CD4-positive, alpha-beta T cell (primary cell): ENCODE data around the gene UBA1. TPM values are rescaled to one million over a fixed set of nuclear protein-coding genes. Genes with fewer than 3 reads are reported as not detected.

Experiments
- ATAC-seq: fragments of 200-7000 bp; cut with Tn5 transposase; one replicate; pipeline ENCODE4 v1.10.0; 2022; ENCODE audit warnings: mild to moderate bottlenecking; ENCODE audit not compliant: poor library complexity
- CTCF ChIA-PET: fragments of 350-600 bp; sonication (Branson Sonifier 250); formaldehyde crosslinking; loops from one replicate; lab custom pipeline; 2021; ENCODE audit warnings: antibody characterized with exemption, inconsistent platforms; lab: Charles Lee
- POLR2A ChIA-PET: fragments of 350-600 bp; sonication (Branson Sonifier 250); formaldehyde crosslinking; loops from one replicate; lab custom pipeline; 2021; ENCODE audit warnings: antibody characterized with exemption, inconsistent platforms; lab: Charles Lee
- DNase-seq, 14 experiments: peaks; one replicate each; pipeline ENCODE4 v3.0.0-alpha.2; 2013 to 2020; ENCODE audit warnings: mixed read lengths in 2 of 14
- H3K27ac ChIP-seq, 2 donors: one replicate each; pipeline versions ENCODE4 v1.5.1 to v1.7.0; 2013; ENCODE audit warnings: low read length in 2 of 2, low read depth in 1 of 2, mild to moderate bottlenecking in 1 of 2
- H3K27me3 ChIP-seq, 2 experiments: 1 replicate in 1 of 2; 2 replicates in 1 of 2; pipeline versions ENCODE4 v1.6.1 to v1.7.0; 2013; ENCODE audit warnings: low read length in 2 of 2, control low read depth in 1 of 2, mild to moderate bottlenecking in 1 of 2, moderate library complexity in 1 of 2; ENCODE audit not compliant: insufficient read depth in 2 of 2, control insufficient read depth in 1 of 2
- H3K36me3 ChIP-seq: one replicate; pipeline ENCODE4 v1.6.1; 2013; ENCODE audit warnings: low read length, control low read depth; ENCODE audit not compliant: insufficient read depth
- H3K4me1 ChIP-seq: one replicate; pipeline ENCODE4 v1.6.1; 2013; ENCODE audit warnings: low read length, control low read depth; ENCODE audit not compliant: insufficient read depth
- H3K4me3 ChIP-seq: one replicate; pipeline ENCODE4 v1.5.1; 2013; ENCODE audit warnings: mild to moderate bottlenecking, low read length, moderate library complexity
- H3K9me3 ChIP-seq, 2 experiments: 1 replicate in 1 of 2; 2 replicates in 1 of 2; pipeline versions ENCODE4 v1.6.1 to v1.7.0; 2013; ENCODE audit warnings: low read length in 2 of 2, mild to moderate bottlenecking in 2 of 2, control low read depth in 1 of 2, moderate library complexity in 1 of 2; ENCODE audit not compliant: control insufficient read depth in 1 of 2, insufficient read depth in 1 of 2
- H3K27ac Mint-ChIP-seq: one replicate; pipeline ENCODE4 v1.8.0; 2020; ENCODE audit warnings: mixed read lengths
- H3K27me3 Mint-ChIP-seq: one replicate; pipeline ENCODE4 v1.8.0; 2021; ENCODE audit warnings: mixed read lengths
- H3K36me3 Mint-ChIP-seq: one replicate; pipeline ENCODE4 v1.8.0; 2021; ENCODE audit warnings: low read depth, mixed read lengths
- H3K4me1 Mint-ChIP-seq: one replicate; pipeline ENCODE4 v1.8.0; 2021; ENCODE audit warnings: low read depth, mixed read lengths
- H3K4me3 Mint-ChIP-seq: one replicate; pipeline ENCODE4 v1.8.0; 2020; ENCODE audit warnings: mild to moderate bottlenecking, mixed read lengths
- H3K9me3 Mint-ChIP-seq: one replicate; pipeline ENCODE4 v1.8.0; 2020; ENCODE audit warnings: mixed read lengths
- intact Hi-C, 2 experiments: fragments of 100-400 bp; cut with DNase I in 1 of 2; cut with micrococcal nuclease in 1 of 2; formaldehyde crosslinking; loops; one replicate each; pipeline versions ENCODE4 v1.15.1 to v1.9.0; 2023 to 2025; cut with DNase I, micrococcal nuclease
- total RNA-seq, 174 experiments: library from RNA in 2 of 174; stranded (reverse) in 2 of 174; gene quantifications; one replicate each; pipeline ENCODE4 v1.2.3 and lab custom pipeline; 2021 to 2026
- TF ChIP-seq, protein P1 (sequence below): fragments of 200-600 bp; IDR thresholded peaks from one replicate; pipeline ENCODE4 v1.8.0; 2022; ENCODE audit warnings: antibody characterized with exemption, mild to moderate bottlenecking

Gene UBA1
- total RNA-seq, 2 experiments from 2014 or later: 70.0 to 72.1 TPM

GRCh38 chrX:47202316-47202715, 8.7 kb downstream of the UBA1 start:
- ATAC-seq: no peak
- CTCF ChIA-PET: interaction anchor here (0.8 kb wide), 1 partner anchor 13 kb away, joined by 3 read pairs; no protein-coding TSS in a partner anchor
- Mint-ChIP-seq H3K27ac (no peak overlapping the region), H3K27me3 (no peaks in the 10 kb centered on the region), H3K4me3 (no peak overlapping the region), H3K36me3 (peaks cover 84% of the 10 kb centered on the region), H3K9me3 (no peaks in the 10 kb centered on the region), H3K4me1 (peaks cover 8% of the 10 kb centered on the region)
- H3K9me3 ChIP-seq: no peaks in the 10 kb centered on the region
- no peaks in the 10 kb centered on the region for H3K27me3 ChIP-seq
- DNase-seq: no peak
- no peak overlapping the region for H3K27ac ChIP-seq
- TF ChIP-seq, protein P1, sequence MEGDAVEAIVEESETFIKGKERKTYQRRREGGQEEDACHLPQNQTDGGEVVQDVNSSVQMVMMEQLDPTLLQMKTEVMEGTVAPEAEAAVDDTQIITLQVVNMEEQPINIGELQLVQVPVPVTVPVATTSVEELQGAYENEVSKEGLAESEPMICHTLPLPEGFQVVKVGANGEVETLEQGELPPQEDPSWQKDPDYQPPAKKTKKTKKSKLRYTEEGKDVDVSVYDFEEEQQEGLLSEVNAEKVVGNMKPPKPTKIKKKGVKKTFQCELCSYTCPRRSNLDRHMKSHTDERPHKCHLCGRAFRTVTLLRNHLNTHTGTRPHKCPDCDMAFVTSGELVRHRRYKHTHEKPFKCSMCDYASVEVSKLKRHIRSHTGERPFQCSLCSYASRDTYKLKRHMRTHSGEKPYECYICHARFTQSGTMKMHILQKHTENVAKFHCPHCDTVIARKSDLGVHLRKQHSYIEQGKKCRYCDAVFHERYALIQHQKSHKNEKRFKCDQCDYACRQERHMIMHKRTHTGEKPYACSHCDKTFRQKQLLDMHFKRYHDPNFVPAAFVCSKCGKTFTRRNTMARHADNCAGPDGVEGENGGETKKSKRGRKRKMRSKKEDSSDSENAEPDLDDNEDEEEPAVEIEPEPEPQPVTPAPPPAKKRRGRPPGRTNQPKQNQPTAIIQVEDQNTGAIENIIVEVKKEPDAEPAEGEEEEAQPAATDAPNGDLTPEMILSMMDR: no peak
- no peak overlapping the region for H3K4me3 ChIP-seq
- intact Hi-C loops: no loop called here
- peaks cover 89% of the 10 kb centered on the region for H3K36me3 ChIP-seq
- POLR2A ChIA-PET: interaction anchor here (1.1 kb wide), 1 partner anchor 15 kb away, joined by 4 read pairs; no protein-coding TSS in a partner anchor
- H3K4me1 ChIP-seq: peaks cover 10% of the 10 kb centered on the region

DNA sequence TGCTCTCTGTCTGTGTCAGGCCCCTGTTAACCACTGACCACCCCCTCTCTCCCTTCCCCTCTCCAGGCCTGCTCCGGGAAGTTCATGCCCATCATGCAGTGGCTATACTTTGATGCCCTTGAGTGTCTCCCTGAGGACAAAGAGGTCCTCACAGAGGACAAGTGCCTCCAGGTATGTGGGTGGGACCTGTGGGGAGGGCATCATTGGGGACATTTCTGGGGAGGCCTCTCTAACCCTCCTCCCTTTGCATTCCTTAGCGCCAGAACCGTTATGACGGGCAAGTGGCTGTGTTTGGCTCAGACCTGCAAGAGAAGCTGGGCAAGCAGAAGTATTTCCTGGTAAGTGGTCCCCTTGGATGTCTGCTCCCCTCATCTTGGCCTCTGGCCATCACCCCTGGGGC, 9.2 kb downstream of the UBA1 start:
- TF ChIP-seq, protein P1: no peak
- POLR2A ChIA-PET: no interaction called here

GRCh38 chrX:47204970-47205369, 11.3 kb downstream of the UBA1 start:
- no peak for ATAC-seq
- intact Hi-C loops: no loop called here
- Histone ChIP-seq H3K36me3 (peaks cover 87% of the 10 kb centered on the region), H3K9me3 (no peaks in the 10 kb centered on the region), H3K4me1 (no peaks in the 10 kb centered on the region), H3K27me3 (no peaks in the 10 kb centered on the region), H3K27ac (no peak overlapping the region), H3K4me3 (no peak overlapping the region)
- DNase-seq: no peak
- H3K36me3 Mint-ChIP-seq: peaks cover 82% of the 10 kb centered on the region
- H3K27ac Mint-ChIP-seq: no peak overlapping the region
- ChIA-PET POLR2A (interaction anchor here (1.3 kb wide), 1 partner anchor 12 kb away, joined by 4 read pairs; no protein-coding TSS in a partner anchor), CTCF (no interaction called here)
- H3K27me3 Mint-ChIP-seq: no peaks in the 10 kb centered on the region
- no peaks in the 10 kb centered on the region for H3K4me1 Mint-ChIP-seq
- no peaks in the 10 kb centered on the region for H3K9me3 Mint-ChIP-seq
- H3K4me3 Mint-ChIP-seq: no peak overlapping the region
- TF ChIP-seq, protein P1: no peak

More for the DNA sequence above, 9.2 kb downstream of the UBA1 start:
- Mint-ChIP-seq H3K4me1 (peaks cover 4% of the 10 kb centered on the region), H3K4me3 (no peak overlapping the region), H3K9me3 (no peaks in the 10 kb centered on the region), H3K27me3 (no peaks in the 10 kb centered on the region), H3K27ac (no peak overlapping the region), H3K36me3 (peaks cover 86% of the 10 kb centered on the region)
- Histone ChIP-seq H3K27me3 (no peaks in the 10 kb centered on the region), H3K4me1 (peaks cover 5% of the 10 kb centered on the region), H3K27ac (no peak overlapping the region), H3K4me3 (no peak overlapping the region), H3K36me3 (peaks cover 89% of the 10 kb centered on the region), H3K9me3 (no peaks in the 10 kb centered on the region)
- intact Hi-C loops: no loop called here
- CTCF ChIA-PET: interaction anchor here (0.8 kb wide), 1 partner anchor 12 kb away, joined by 3 read pairs; no protein-coding TSS in a partner anchor
- ATAC-seq (no peak), DNase-seq (no peak)
